Measurements from ENCODE around the gene PANK4.
A peak's percentile ranks its signal among the peaks of the same experiment; 100 is the strongest.
"Not testable (repeated sequence)": the region's sequence is repeated elsewhere in the genome, so short reads cannot be mapped to it uniquely, and the experiment has no call there.

The PANK4 gene

DNA sequence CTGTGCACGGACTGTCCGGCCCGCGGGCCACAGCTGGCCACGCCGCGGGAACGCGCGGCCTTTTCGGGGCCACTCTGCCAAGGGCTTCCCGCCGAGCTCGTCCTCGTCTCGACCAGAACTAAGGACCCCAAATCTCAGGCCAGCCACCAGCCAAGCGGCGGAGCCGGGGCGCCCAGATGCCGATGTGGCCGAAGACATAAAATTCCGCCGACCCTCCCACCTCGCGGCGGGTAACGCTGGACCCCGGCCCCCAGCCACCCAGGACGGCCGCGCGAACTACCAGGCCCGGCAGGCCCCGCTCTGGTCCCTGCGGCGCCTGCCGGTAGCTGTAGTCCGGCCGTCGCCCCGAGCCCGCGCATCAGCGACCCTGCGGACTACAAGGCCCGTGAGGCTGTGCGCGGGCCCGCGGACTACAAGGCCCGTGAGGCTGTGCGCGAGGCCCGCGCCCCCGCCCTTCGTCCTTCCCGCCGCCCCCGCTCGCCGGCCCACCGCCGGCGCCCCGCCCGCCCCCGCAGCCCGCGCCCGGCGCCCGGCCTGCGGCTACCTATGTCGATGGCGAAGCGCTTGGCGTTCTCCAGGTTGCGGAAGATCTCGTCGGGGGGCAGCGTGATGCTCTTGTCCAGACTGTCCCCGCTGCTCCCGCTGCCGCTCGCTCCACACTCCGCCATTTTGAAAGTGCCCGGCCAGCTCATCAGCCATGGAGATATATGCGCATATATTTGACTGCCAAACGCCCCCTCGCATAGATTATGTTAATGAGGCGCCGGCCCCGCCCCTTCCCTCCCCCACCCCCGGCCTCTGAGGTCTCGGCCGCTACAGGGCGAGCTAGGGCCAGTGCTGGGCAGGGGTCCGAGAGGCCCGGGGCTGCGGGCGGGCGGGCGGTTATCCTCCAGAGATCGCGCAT, at the start of gene PANK4:
PANK4 (minus strand) TSS at position 677 of the 904 bp plus-strand sequence; CDS start at position 668, 9 bp downstream.
- peak; percentile 93 for DNase-seq

- no peak for DNase-seq
Observed at GRCh38 chr1:2574350-2574749, 48.0 kb upstream of the PANK4 start.

DNA sequence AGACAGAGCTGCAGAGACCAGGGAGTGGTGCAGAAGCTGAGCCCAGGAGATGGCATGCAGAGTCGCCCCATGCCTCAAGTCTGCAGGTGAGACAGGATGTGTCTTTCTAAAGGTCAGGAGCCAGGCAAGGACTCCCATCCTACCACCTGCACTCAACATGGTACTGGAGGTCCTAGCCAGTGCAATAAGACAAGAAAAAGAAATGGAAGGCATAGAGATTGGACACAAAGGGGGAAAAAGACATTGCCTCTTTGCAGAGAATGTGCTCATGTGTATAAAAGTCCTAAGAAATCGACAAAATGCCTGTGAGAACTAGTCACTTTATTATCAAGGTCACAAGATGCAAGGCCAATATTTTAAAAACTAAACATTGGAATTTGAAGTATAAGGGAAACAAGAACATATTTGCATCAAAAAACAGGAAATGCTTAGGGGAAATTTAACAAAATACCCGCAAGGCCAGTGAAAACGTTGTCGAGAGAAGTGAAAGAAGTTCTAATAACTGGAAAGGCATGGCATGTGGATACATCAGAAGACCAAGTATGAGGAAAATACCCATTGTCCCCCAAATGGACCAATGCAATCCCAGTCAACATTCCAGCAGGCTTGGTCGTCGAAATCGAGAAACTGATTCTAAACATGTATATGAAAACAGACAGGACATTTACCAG, 47.0 kb upstream of the PANK4 start:
- DNase-seq: no peak

GRCh38 chr1:2571348-2571747, 45.0 kb upstream of the PANK4 start:
- DNase-seq: no peak

- DNase-seq: no peak
Observed at GRCh38 chr1:2570332-2570731, 43.9 kb upstream of the PANK4 start.

- DNase-seq: not testable (repeated sequence)
Observed at GRCh38 chr1:2569703-2570102, 43.3 kb upstream of the PANK4 start.

- no peak for DNase-seq
Observed at GRCh38 chr1:2569060-2569459, 42.7 kb upstream of the PANK4 start.

- not testable (repeated sequence) for DNase-seq
Observed at GRCh38 chr1:2568187-2568816, 41.9 kb upstream of the PANK4 start.

DNA sequence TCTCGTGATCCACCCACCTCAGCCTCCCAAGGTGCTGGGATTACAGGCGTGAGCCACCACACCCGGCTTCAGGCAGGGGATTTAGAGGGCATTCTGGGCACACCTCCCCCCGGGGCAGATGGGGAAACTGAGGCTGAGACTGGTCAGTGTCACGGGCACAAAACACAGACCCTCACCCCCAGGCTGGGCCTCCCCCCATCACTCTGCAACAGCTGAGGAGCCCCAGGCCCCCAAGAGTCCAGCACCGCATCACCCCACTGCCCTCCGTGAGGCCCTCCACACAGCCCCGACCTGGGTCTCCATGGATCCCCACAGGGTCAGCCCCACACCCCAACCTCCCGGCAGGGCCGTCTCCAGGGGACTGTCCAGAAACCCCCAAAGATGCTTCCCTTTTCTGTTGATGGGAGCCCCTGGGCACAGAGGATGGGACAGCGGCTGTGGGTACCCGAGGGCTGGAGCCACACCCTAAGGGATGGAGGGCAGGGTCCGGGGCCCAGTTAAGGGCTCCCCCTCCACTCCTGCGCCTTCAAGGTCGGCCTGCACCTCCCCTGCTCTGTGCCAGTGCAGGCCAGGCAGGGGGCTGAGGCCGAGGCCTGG, 40.8 kb upstream of the PANK4 start:
- DNase-seq: no peak

- DNase-seq: no peak
Observed at GRCh38 chr1:2566101-2567045, 40.0 kb upstream of the PANK4 start.

DNA sequence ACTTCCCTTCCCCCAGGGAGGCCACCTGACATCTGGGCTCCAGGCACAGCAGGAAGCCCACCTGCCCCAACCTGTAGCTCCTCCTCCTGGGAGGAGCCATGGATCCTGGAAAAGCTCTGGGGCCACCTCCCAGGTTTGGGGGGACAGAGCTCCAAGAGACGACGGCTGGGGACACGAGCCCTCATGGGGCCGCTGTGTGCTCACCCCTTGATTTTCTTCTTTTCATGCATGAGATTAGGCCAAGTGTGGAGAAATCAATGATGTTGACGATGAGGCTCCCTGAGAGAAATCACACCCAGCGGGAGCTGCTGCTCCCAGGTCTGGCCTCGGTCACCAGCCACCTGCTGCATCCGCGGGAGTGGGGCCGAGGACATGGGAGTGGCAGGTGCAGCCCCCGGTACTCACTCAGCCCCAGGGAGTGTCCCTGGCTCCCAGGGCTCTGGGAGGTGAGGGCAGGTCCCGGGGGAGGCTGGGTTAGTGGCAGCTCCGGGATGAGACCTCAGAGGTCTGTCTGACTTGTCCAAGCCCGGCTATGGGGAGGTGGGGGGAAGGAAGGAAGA, 38.5 kb upstream of the PANK4 start:
- DNase-seq: no peak

DNA sequence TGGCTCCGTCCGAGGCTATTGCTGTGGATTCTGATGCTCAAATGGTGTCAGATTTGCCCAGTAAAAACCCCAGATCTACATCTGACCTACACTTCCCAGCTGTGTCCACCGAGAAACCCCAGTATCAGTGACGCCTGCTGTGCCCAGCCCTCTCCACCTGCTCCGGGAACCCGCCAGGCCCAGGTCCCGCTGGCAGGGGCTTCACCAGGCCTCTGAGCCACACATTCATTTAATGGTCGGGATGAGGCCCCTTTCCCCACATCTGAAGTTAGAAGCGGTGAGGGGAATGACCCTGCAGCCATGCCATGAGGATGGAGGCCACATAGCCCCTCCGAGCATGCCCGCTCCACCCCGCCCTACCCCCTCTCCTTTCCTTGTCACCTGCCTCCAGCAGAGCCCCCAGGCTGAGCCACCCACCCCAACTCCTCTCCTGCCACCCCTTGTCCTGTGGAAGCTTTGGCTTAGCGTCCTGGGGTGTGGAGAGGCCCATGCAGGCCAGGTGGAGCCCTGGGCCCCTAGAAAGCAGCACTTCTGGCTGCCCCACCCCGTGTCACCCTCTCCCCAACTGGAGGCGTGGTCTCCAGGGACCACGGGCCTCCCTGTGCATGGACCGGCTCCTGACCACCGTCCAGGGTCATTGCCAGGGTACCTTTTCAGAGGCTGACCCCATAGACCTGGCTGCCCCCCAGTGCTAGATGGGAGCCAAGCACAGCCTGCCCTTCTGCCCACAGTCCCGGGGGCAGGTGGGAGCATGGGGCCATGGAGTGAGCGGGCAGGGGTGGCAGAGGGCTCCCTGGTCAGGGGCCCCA, 37.8 kb upstream of the PANK4 start:
- no peak for DNase-seq

GRCh38 chr1:2563205-2563604, 36.8 kb upstream of the PANK4 start:
- DNase-seq: no peak

DNA sequence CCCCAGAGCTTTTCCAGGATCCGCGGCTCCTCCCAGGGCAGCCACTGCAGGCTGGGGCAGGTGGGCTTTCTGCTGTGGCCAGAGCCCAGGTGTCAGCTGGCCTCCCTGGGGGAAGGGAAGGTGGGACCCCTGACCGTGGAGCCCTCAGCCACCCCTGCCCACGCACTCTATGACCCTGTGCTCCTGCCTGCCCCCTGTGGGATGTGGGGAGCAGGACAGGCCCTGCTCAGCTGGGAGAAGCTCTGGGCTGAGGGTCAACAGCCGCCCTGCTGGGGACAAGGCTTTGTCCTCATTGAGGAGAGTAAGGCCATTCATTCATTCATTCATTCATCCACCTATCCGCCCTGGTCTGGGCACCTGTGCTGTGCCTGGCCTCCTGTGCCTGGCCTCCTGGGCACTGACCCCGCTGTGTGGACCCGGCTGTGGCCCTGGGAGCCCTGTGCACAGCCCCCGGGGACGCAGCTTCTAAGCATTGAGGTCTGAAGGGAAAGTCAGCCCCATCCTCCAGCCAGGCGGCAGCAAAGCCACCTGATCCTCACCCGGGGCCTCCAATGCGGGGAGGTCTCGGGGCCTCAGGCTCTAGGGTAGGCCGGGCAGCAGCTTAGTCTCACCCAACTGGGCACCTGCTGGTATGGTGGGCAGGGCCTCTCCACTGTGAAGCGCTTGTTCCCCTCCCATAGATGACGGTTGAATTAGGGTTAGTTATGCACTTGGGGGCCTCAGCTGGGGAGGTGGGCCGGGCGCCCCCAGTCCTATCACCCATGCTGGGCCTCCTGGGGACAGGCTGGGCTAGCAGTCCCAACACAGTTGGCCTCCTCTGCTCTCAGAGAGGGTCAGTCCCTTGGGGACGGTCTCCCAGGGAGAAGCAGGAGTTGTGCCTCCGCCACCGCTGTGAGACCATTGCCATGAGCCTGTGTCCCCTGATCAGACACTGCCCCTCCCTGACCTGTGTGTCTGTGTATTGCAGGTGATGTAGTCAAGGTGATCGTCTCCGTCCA, 35.8 kb upstream of the PANK4 start:
- DNase-seq: no peak

GRCh38 chr1:2561446-2561845, 35.0 kb upstream of the PANK4 start:
- no peak for DNase-seq

GRCh38 chr1:2560299-2561073, 34.1 kb upstream of the PANK4 start:
- DNase-seq: no peak

- DNase-seq: no peak
Observed at GRCh38 chr1:2559509-2560298, 33.3 kb upstream of the PANK4 start.

- no peak for DNase-seq
Observed at GRCh38 chr1:2558861-2559260, 32.5 kb upstream of the PANK4 start.
